ENCODE data around the gene SV2B.
"Not testable (repeated sequence)": the region's sequence is repeated elsewhere in the genome, so short reads cannot be mapped to it uniquely, and the experiment has no call there.

Gene SV2B

GRCh38 chr15:91335702-91336101, 235.6 kb downstream of the SV2B start:
- no peak for DNase-seq

GRCh38 chr15:91336687-91337086, 236.6 kb downstream of the SV2B start:
- no peak for DNase-seq

- DNase-seq: no peak
Measured at GRCh38 chr15:91338766-91339165, 238.7 kb downstream of the SV2B start.

DNA sequence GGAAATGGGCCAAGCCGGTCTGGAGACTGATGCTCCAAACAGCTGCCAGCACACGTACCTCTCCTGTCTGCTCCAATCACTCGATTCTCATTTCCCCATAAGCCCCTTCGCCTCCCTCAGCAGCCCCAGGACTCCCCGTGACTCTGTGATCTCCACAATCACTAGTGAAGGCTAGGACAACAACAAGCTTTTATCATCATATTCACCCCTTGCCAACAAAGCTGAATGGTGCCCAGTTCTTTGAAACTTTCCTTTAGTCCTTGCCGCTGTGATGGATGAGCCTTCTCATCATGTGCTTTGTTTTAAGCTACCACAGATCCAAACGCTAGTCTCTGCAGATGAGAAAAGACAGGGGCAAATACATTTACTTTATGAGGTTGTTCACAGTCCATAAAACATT, 242.0 kb downstream of the SV2B start:
- DNase-seq: no peak

- not testable (repeated sequence) for DNase-seq
Measured at GRCh38 chr15:91344912-91345311, 244.9 kb downstream of the SV2B start.

DNA sequence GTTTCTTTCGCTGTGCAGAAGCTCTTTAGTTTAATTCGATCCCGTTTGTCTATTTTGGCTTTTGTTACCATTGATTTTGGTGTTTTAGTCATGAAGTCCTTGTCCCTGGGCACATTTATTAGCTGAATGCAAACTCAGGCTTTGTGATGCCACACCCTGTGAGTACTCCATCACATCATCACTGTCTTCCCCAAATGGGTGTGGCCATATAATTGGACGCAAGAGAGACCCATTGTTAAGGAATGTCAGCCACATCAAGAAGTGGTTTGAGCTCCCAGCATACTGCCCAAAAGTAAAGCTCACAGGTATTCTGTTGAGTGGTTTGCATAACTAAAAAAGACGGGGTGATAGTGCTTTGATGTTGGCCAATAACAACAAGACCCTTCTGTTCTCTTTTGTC, 245.7 kb downstream of the SV2B start:
- no peak for DNase-seq

- no peak for DNase-seq
Measured at GRCh38 chr15:91346259-91346658, 246.2 kb downstream of the SV2B start.

DNA sequence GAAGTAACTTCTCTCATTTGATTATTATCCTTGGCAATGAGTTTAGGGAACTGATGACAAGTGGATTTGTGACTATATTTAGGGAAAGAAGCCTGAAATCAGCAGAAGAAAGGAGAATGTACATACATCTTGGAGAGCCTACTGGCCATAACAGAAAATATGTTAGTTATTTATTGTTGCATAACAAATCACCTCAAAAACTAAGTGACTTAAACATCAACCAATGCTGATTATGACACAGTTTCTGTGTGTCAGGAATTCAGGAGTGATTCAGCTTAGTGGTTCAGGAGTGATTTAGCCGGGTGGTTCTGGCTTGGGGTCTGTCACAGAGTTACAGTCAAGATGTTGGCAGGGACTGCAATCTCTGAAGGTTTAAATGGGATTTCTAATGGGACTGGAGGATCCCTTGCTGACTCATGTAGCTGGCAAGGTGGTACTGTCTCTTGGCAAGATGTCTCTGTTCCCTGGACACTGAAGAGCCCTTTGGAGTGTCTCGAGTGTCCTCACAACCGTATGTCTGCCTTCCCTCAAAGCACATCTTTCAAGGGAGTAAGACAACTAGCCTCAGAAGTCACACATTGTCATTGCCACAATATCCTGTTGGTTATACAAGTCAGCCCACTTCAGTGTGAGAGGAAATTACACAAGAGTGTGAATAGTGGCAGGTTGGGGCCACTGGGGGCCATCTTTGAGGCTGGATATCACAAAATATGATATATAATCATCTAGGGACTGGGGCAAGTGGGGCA, 248.9 kb downstream of the SV2B start:
- no peak for DNase-seq
